ENCODE results near the gene TTYH3. TPM values are rescaled to one million over a fixed set of nuclear protein-coding genes. Genes with fewer than 3 reads are reported as not detected.
"Not testable (repeated sequence)": the region's sequence is repeated elsewhere in the genome, so short reads cannot be mapped to it uniquely, and the experiment has no call there.

Gene TTYH3
- total RNA-seq, 1 donor from 2014 or later = 250 TPM

GRCh38 chr7:2606539-2606936 lies 25.2 kb upstream of the TTYH3 start:
- DNase-seq (ENCODE audit: low spot score) = no peak
- TF ChIP-seq, protein P1, sequence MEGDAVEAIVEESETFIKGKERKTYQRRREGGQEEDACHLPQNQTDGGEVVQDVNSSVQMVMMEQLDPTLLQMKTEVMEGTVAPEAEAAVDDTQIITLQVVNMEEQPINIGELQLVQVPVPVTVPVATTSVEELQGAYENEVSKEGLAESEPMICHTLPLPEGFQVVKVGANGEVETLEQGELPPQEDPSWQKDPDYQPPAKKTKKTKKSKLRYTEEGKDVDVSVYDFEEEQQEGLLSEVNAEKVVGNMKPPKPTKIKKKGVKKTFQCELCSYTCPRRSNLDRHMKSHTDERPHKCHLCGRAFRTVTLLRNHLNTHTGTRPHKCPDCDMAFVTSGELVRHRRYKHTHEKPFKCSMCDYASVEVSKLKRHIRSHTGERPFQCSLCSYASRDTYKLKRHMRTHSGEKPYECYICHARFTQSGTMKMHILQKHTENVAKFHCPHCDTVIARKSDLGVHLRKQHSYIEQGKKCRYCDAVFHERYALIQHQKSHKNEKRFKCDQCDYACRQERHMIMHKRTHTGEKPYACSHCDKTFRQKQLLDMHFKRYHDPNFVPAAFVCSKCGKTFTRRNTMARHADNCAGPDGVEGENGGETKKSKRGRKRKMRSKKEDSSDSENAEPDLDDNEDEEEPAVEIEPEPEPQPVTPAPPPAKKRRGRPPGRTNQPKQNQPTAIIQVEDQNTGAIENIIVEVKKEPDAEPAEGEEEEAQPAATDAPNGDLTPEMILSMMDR (IDR thresholded peaks at IDR 0.05; ENCODE audit: unreplicated experiment) = no peak
- Mint-ChIP-seq H3K4me1 (ENCODE audit: unreplicated experiment) (peaks cover 8% of the 10 kb centered on the region), H3K4me3 (ENCODE audit: unreplicated experiment) (no peak overlapping the region), H3K36me3 (ENCODE audit: low read depth, unreplicated experiment) (no peaks in the 10 kb centered on the region), H3K9me3 (ENCODE audit: unreplicated experiment) (no peaks in the 10 kb centered on the region), H3K27ac (ENCODE audit: unreplicated experiment) (no peak overlapping the region), H3K27me3 (ENCODE audit: unreplicated experiment) (peaks cover 2% of the 10 kb centered on the region)

DNA sequence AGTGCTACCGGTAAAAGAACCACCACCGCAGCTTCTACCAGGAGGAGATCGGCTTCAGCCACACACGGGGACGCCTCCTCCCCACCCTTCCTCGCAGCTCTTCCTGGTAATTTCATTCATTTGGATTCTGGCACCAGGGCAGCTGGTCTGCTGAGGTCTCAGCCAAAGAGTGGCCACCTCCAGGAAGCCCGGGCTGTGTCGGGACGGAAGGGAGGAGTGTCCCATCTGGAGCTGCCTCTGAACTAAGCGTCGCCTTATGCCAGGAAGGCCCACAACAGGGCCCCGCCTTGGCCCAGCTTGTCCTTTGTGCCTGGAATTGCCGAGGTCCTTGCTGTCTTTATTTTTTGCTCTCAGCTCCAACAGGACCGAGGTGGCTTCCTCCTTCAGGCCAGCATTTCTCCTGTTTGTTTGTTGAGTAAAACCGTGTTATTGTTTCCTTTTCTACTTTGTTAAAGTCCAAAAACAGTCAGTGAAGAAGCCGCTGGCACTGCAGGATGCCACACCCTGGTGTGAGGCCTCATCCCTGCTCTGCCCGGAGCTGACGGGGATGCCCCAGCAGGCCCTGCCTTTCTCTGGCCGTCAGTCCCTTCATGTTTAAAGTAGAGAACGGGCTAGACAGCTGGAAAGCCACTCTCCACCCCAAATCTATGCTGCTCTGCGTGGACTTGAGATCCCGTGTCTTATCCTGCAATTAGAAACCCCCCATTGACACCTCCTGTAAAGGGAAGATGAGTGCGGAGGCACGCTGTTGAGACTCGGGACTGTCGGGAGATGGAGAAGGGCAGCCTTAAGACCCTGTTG lies 24.5 kb upstream of the TTYH3 start:
- Mint-ChIP-seq H3K27ac (ENCODE audit: unreplicated experiment) (no peak overlapping the region), H3K4me3 (ENCODE audit: unreplicated experiment) (no peak overlapping the region), H3K36me3 (ENCODE audit: low read depth, unreplicated experiment) (no peaks in the 10 kb centered on the region), H3K27me3 (ENCODE audit: unreplicated experiment) (no peaks in the 10 kb centered on the region), H3K9me3 (ENCODE audit: unreplicated experiment) (no peaks in the 10 kb centered on the region), H3K4me1 (ENCODE audit: unreplicated experiment) (peaks cover 8% of the 10 kb centered on the region)
- no peak for DNase-seq (ENCODE audit: low spot score)
- TF ChIP-seq, protein P1 (IDR thresholded peaks at IDR 0.05; ENCODE audit: unreplicated experiment) = no peak

DNA sequence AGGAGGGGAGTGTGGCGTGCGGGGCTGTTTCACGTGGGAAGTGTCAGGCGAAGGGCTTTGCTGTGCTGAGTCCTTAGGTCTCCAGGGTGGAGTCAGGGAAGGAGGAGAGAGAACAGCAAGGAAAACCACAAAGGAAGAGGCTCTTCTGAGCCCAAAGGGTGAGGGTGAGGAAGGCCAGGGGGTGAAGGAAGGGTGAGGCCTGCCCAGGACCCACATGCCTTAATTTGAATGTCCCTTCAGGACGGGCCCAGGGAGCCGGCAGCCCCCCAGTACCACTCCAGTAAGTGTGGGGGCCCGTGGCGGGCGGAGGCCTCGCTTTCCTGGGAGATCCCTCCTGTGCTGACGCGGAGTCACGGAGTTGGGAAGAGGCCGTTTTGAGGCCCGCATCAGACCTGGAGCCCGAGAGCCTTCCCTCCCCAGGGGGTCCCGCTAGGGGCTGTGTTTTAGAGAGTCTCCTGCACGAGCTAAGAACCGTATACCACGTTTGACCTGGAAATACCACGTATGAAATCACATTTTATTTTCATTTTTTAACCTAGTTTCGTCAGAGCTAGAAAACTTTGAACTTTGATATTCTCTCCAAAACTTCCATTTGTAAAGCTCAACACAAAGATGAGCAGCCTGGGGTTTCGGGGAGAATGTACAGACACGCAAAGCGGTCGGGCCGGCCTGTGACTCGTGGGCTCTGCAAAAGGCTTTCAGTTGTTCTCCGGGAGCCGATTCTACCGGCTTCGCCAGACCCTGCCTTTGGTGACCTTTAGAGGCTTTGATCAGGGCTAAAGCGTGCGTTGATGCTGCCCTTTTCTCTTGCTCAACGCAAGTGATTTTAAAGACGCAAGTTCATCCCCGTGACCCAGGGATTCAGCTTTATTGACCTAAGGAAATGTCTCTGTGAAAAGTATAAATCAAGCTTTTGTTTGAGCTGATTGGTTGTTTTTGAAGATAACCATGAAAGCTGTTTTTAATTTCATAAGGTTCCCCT lies 23.6 kb upstream of the TTYH3 start:
- Mint-ChIP-seq H3K9me3 (ENCODE audit: unreplicated experiment) (no peaks in the 10 kb centered on the region), H3K27ac (ENCODE audit: unreplicated experiment) (no peak overlapping the region), H3K27me3 (ENCODE audit: unreplicated experiment) (no peaks in the 10 kb centered on the region), H3K4me3 (ENCODE audit: unreplicated experiment) (no peak overlapping the region), H3K36me3 (ENCODE audit: low read depth, unreplicated experiment) (no peaks in the 10 kb centered on the region), H3K4me1 (ENCODE audit: unreplicated experiment) (peaks cover 8% of the 10 kb centered on the region)
- no peak for DNase-seq (ENCODE audit: low spot score)
- TF ChIP-seq, protein P1 (IDR thresholded peaks at IDR 0.05; ENCODE audit: unreplicated experiment) = no peak

- TF ChIP-seq, protein P1 (IDR thresholded peaks at IDR 0.05; ENCODE audit: unreplicated experiment) = no peak
- H3K4me1 Mint-ChIP-seq (ENCODE audit: unreplicated experiment) = peaks cover 8% of the 10 kb centered on the region
- no peaks in the 10 kb centered on the region for H3K36me3 Mint-ChIP-seq (ENCODE audit: low read depth, unreplicated experiment)
- no peaks in the 10 kb centered on the region for H3K9me3 Mint-ChIP-seq (ENCODE audit: unreplicated experiment)
- peak; percentile 51 for DNase-seq (ENCODE audit: low spot score)
- H3K27ac Mint-ChIP-seq (ENCODE audit: unreplicated experiment) = no peak overlapping the region
- H3K27me3 Mint-ChIP-seq (ENCODE audit: unreplicated experiment) = no peaks in the 10 kb centered on the region
- no peak overlapping the region for H3K4me3 Mint-ChIP-seq (ENCODE audit: unreplicated experiment)
Measured at GRCh38 chr7:2608921-2609411, 22.8 kb upstream of the TTYH3 start.

DNA sequence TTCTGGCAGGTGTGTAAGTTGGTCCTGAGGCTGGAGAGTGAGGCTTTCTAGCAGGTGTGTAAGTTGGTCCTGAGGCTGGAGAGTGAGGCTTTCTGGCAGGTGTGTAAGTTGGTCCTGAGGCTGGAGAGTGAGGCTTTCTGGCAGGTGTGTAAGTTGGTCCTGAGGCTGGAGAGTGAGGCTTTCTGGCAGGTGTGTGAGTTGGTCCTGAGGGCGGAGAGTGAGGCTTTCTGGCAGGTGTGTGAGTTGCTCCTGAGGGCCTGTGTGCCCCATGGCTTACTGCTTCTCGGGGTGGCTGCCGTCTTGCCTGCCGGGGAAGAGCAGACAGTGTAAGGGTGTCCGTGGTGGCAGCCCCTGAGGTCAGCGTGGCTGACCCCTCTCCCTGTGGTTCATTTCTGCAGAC lies 22.1 kb upstream of the TTYH3 start:
- H3K9me3 Mint-ChIP-seq (ENCODE audit: unreplicated experiment); H3K36me3 Mint-ChIP-seq (ENCODE audit: low read depth, unreplicated experiment); H3K4me1 Mint-ChIP-seq (ENCODE audit: unreplicated experiment); H3K27ac Mint-ChIP-seq (ENCODE audit: unreplicated experiment); H3K4me3 Mint-ChIP-seq (ENCODE audit: unreplicated experiment); H3K27me3 Mint-ChIP-seq (ENCODE audit: unreplicated experiment); DNase-seq (ENCODE audit: low spot score): not testable (repeated sequence)

All from endothelial cell (in vitro differentiated cells).